Activated CD8-positive, alpha-beta memory T cell treated with anti-CD3 and anti-CD28 coated beads, Interleukin-2, amount 50 U/mL, for 1 hour (primary cell): Measurements from ENCODE around the gene TMEM270.

Source experiments
- DNase-seq: peaks from one replicate; pipeline ENCODE4 v3.0.0-alpha.2; 2020; ENCODE audit errors: extremely low read depth

Gene TMEM270

DNA sequence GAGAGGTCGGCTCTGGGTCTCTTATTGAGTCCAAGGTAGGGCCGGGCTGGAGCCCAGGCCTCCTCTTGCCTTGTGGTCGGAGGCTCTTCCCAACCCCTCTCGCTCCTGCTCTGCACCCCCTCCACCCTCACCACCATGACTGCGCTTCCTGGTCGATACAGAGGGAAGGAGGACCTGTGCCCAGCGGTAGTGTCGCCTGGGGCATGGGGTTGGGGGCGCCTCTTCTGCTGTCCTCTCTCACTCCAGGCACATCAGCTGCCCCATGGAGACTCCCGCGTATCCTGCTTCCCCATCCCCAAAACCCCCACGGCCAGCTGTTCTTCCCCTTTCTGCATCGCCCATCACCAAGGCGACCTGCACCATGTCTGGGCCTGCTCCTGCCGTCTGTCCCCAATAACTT is 44.4 kb downstream of the TMEM270 start:
- DNase-seq, result no peak

DNA sequence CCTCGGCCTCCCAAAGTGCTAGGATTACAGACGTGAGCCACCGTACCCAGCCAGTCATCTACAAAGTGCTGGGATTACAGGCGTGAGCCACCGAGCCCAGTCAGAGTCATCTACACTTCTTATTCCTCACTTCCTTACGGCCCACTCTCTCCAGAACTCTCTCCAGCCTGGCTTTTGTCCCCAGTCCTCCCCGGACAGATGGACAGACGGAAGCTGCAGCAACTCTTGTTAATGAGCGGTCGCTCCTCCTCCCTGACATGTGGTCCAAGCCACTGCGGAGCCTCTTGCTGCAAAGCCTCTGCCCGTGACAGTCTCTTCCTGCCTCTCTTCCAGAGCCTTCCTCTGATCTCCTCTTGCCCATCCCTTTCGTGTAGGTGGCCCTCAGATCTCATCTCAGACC is 45.9 kb downstream of the TMEM270 start:
- no peak for DNase-seq

DNA sequence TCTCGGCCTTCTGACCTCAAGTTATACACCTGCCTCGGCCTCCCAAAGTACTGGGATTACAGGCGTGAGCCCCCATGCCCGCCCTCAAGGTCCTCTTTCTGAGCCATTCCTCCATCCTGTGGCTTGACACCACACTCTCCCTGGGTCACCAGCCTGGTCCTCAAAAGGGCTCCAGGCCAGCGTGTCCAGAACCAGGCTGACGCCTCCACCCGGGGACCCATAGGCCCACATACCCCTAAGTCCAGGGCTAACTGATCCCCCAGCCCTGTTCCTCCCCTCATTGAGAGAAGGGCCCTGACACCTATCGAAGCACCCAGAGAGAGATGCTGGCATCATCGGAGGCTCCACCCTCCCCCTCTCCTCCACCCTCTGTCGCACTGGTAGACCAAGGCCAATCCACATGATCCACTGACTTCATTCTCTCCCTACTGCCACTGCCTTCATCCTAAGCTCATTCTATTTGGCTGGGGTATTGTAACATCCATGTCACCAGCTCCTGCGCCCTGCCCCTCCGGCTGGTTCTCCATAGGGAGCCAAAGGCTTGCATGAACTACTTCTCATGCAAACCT is 46.7 kb downstream of the TMEM270 start:
- no peak for DNase-seq

DNA sequence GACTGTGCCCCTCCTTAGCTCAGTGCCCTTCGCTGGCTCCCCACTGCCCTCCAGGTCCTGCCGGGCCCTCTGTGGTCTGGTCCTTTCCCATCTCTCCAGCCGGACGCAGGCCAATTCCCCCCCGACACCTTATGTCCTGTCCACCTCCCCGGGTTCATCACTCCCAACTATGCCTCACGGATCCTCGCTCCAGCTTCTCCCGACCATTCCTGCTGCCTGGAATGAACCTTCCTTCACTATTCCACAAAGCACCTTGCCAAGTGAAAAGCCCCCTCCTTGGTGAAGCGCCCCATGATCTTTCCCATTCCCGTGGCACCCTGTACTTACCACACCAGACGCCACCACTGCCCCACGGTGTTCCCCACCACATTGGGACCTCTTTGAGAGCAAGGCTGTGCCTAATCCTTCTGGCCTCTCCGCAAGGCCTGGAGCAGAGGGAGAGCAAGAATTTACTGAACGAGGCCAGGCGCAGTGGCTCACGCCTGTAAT is 47.2 kb downstream of the TMEM270 start:
- no peak for DNase-seq

DNA sequence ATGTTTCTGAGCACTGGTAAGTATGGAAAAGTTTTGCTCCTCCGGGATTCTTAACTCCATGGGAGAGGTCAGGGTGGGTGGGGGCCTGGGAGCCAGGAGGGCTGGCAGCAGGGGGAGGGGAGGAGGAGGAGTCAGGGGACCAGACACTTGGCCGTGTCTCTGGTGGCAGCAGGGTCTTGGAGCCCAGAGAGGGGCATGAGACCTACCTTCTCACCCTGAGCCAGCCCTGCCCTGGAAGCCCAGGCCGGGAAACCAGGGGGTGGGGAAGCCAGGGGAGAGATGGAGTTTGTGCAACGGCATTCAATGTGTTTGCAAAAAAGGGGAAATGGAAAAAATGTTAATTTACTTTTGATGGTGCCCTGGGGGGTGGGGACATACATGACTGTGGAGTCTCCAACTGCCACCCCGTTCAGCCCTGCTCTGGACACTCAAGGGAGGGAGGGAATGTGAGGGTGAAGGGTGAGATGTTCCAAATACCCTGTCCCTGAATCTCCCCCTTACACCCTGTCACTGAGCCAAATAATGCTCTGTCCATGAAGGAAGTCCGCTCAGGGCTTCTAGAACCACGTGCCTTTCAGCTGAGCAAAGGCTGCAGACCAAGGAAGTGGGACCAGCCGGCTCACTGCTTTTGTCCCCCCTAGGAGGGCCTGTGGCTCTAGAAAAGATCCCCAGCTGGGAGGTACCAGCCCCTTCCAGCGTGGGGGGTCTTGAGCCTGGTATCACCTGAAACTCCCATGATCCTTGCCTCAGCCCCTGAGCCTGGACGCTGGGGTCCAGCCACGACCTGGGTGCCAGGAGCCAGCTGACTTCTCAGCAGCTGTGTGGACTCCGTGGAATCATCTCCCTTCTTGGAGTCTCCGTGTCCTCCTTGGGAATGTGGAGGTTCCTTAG is 48.3 kb downstream of the TMEM270 start:
- no peak for DNase-seq

DNA sequence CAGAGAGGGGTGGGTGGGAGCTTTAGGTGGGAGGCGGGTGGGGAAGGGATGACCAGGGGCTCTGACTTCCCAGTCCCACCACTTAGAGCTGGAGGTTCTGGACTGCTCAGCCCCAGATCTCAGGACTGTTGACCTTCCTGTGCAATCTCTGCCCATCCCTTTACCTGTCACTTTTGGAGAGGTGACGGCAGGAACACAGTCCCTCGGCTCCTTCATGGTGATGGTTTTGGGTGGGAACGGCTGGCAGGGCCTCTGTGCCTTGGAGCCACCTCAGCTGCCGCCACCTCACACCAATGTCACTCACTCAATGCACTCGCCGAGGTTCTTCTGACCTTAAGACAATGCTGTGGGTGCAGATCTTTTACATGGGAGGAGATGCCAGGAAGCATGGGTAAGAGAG is 49.0 kb downstream of the TMEM270 start:
- DNase-seq, result no peak

DNA sequence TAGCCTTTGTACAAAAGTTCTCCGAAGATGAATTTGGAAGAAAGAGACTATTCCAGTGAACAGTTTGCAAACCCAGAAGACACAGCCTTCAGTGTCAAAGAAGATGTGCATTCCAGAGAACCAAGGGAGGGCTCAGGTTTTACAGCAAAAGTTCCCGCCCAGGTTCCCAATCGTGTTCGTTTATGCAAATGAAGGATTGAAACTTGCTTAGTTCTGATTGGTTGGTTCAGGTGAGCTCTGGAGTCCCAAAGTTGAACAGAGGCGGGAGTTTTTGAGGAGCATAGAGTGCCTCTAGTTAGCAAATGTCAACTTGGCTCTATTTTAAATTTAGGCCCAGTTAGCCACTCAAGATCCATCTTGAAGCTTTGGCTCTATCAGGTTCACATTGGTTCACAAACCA is 51.3 kb downstream of the TMEM270 start:
- no peak for DNase-seq
